Right cardiac atrium (tissue), 5 donors: Measurements from ENCODE around the gene SAMD11. TPM values are rescaled to one million over a fixed set of nuclear protein-coding genes. Genes with fewer than 3 reads are reported as not detected.
"Not testable (repeated sequence)": the region's sequence is repeated elsewhere in the genome, so short reads cannot be mapped to it uniquely, and the experiment has no call there.

Experiments used
- ATAC-seq, 2 donors: fragments of 200-7000 bp; cut with Tn5 transposase; one replicate each; pipeline versions ENCODE4 v1.8.0 to v1.9.1; 2020; ENCODE audit warnings: moderate library complexity in 2 of 2, mild to moderate bottlenecking in 1 of 2
- DNase-seq, 3 donors: peaks; one replicate each; pipeline ENCODE4 v3.0.0-alpha.2; 2020
- H3K27ac ChIP-seq: one replicate; pipeline ENCODE4 v1.5.1; 2013; ENCODE audit warnings: mild to moderate bottlenecking, low read length, control low read depth, moderate library complexity
- H3K27me3 ChIP-seq: one replicate; pipeline ENCODE4 v1.6.1; 2013; ENCODE audit not compliant: control insufficient read depth, insufficient read depth
- H3K4me1 ChIP-seq: one replicate; pipeline ENCODE4 v1.6.1; 2013; ENCODE audit warnings: low read length; ENCODE audit not compliant: control insufficient read depth, insufficient read depth
- H3K4me3 ChIP-seq: one replicate; pipeline ENCODE4 v1.5.1; 2013; ENCODE audit warnings: low read length, control low read depth
- H3K9me3 ChIP-seq: one replicate; pipeline ENCODE4 v1.6.1; 2013; ENCODE audit warnings: low read length; ENCODE audit not compliant: control insufficient read depth
- WGBS: extraction: QIAGEN DNeasy Blood & Tissue Kit; methylation state at CpG from one replicate; pipeline ENCODE4 v1.1.7; 2013; 5-methylcytosine and 5-hydroxymethylcytosine counted together
- intact Hi-C, 4 donors: fragments of 100-400 bp; cut with DNase I; formaldehyde crosslinking; loops; one replicate each; pipeline versions ENCODE4 v1.11.0 to v1.14.0; 2022 to 2023
- polyA plus RNA-seq: library from polyadenylated mRNA; stranded (reverse); fragments of 200-250 nt; gene quantifications from one replicate; pipeline ENCODE4 v1.2.3, GENCODE V29; 2013
- total RNA-seq, 4 donors: library from RNA; stranded (reverse); fragmentation: NEBNext Ultra II Directional; extraction: Animal tissue kit (Norgen Biotek cat#: 25700); gene quantifications; one replicate each; pipeline ENCODE4 v1.2.1, GENCODE V29; 2021
- donor health status: healthy with polysubstance abuse.
- donor health status: DM: no; HTN: yes; CAD: no.
- donor health status: DM: no; HTN: no; CAD: no.
- donor health status: DM: no; HTN: yes; CAD: no; lungs with severe emphysema.
- donor health status: DM: yes; HTN: yes; CAD: no.

Gene SAMD11
- total and polyA plus RNA-seq, 5 donors: 6.9 to 27.2 (median 10.9) TPM

- Histone ChIP-seq H3K27me3 (no peaks in the 10 kb centered on the region), H3K4me3 (no peak overlapping the region), H3K9me3 (no peaks in the 10 kb centered on the region), H3K27ac (peak overlapping the region; percentile 38), H3K4me1 (no peaks in the 10 kb centered on the region)
- DNase-seq (peak; percentile 87 to 96 (median 93)), ATAC-seq (peak; percentile 17 to 32)
- intact Hi-C loops: no loop called here
- 22% methylated on average over 27 of the region's 27 CpGs for WGBS
Measured at GRCh38 chr1:942864-943533, 19.3 kb downstream of the SAMD11 start.

- peak overlapping the region; percentile 55 for H3K27ac ChIP-seq
- no peaks in the 10 kb centered on the region for H3K4me1 ChIP-seq
- intact Hi-C loops: no loop called here
- H3K9me3 ChIP-seq: no peaks in the 10 kb centered on the region
- 73% methylated on average over 27 of the region's 27 CpGs for WGBS
- DNase-seq (no peak), ATAC-seq (no peak)
- no peak overlapping the region for H3K4me3 ChIP-seq
- no peaks in the 10 kb centered on the region for H3K27me3 ChIP-seq
Measured at GRCh38 chr1:943545-944340, 20.0 kb downstream of the SAMD11 start.

- ATAC-seq: peak; percentile 28 to 37
- Histone ChIP-seq H3K4me1 (no peaks in the 10 kb centered on the region), H3K9me3 (no peaks in the 10 kb centered on the region), H3K27me3 (no peaks in the 10 kb centered on the region), H3K27ac (no peak overlapping the region), H3K4me3 (no peak overlapping the region)
- 52% methylated on average over 28 of the region's 28 CpGs for WGBS
- intact Hi-C loops: no loop called here
- peak; percentile 77 to 92 (median 89) for DNase-seq
Measured at GRCh38 chr1:944341-945325, 20.9 kb downstream of the SAMD11 start.

- ATAC-seq (no peak), DNase-seq (no peak)
- no peak overlapping the region for H3K27ac ChIP-seq
- H3K4me3 ChIP-seq: no peak overlapping the region
- intact Hi-C loops: no loop called here
- no peaks in the 10 kb centered on the region for H3K4me1 ChIP-seq
- no peaks in the 10 kb centered on the region for H3K27me3 ChIP-seq
- no peaks in the 10 kb centered on the region for H3K9me3 ChIP-seq
- WGBS: 86% methylated on average over 29 of the region's 29 CpGs
Measured at GRCh38 chr1:945688-946556, 22.2 kb downstream of the SAMD11 start.

- H3K9me3 ChIP-seq, H3K27ac ChIP-seq, H3K27me3 ChIP-seq, ATAC-seq, H3K4me1 ChIP-seq, H3K4me3 ChIP-seq, DNase-seq, intact Hi-C loops: not testable (repeated sequence)
- WGBS: 93% methylated on average over 13 of the region's 13 CpGs
Measured at GRCh38 chr1:946811-947210, 23.1 kb downstream of the SAMD11 start.

GRCh38 chr1:947958-948357, 24.2 kb downstream of the SAMD11 start:
- Histone ChIP-seq H3K4me3 (no peak overlapping the region), H3K9me3 (no peaks in the 10 kb centered on the region), H3K27ac (no peak overlapping the region), H3K27me3 (no peaks in the 10 kb centered on the region), H3K4me1 (no peaks in the 10 kb centered on the region)
- 89% methylated on average over 15 of the region's 15 CpGs for WGBS
- intact Hi-C loops: no loop called here
- DNase-seq (no peak), ATAC-seq (no peak)

- no peak overlapping the region for H3K4me3 ChIP-seq
- no peak for DNase-seq
- no peak overlapping the region for H3K27ac ChIP-seq
- no peaks in the 10 kb centered on the region for H3K9me3 ChIP-seq
- no peaks in the 10 kb centered on the region for H3K27me3 ChIP-seq
- ATAC-seq: no peak
- 92% methylated on average over 9 of the region's 9 CpGs for WGBS
- H3K4me1 ChIP-seq: no peaks in the 10 kb centered on the region
- intact Hi-C loops: loop anchor here in 1 of 4 donors (10.0 kb wide), 1 partner anchor 45 kb away; no protein-coding TSS in a partner anchor
Measured at GRCh38 chr1:950268-950667, 26.5 kb downstream of the SAMD11 start.

GRCh38 chr1:950881-951280, 27.2 kb downstream of the SAMD11 start:
- no peaks in the 10 kb centered on the region for H3K9me3 ChIP-seq
- no peak overlapping the region for H3K4me3 ChIP-seq
- WGBS: 90% methylated on average over 23 of the region's 23 CpGs
- ATAC-seq: no peak
- no peak overlapping the region for H3K27ac ChIP-seq
- no peaks in the 10 kb centered on the region for H3K27me3 ChIP-seq
- intact Hi-C loops: loop anchor here in 1 of 4 donors (10.0 kb wide), 1 partner anchor 46 kb away; no protein-coding TSS in a partner anchor
- no peak for DNase-seq
- no peaks in the 10 kb centered on the region for H3K4me1 ChIP-seq

- no peak for DNase-seq
- Histone ChIP-seq H3K4me3 (no peak overlapping the region), H3K27ac (no peak overlapping the region), H3K4me1 (no peaks in the 10 kb centered on the region), H3K9me3 (no peaks in the 10 kb centered on the region), H3K27me3 (no peaks in the 10 kb centered on the region)
- intact Hi-C loops: loop anchor here in 1 of 4 donors (10.0 kb wide), 1 partner anchor 47 kb away; no protein-coding TSS in a partner anchor
- 66% methylated on average over 6 of the region's 6 CpGs for WGBS
- no peak for ATAC-seq
Measured at GRCh38 chr1:951364-951763, 27.6 kb downstream of the SAMD11 start.

GRCh38 chr1:952201-952600, 28.5 kb downstream of the SAMD11 start:
- H3K9me3 ChIP-seq: no peaks in the 10 kb centered on the region
- DNase-seq: no peak
- no peak overlapping the region for H3K27ac ChIP-seq
- H3K27me3 ChIP-seq: no peaks in the 10 kb centered on the region
- no peak overlapping the region for H3K4me3 ChIP-seq
- intact Hi-C loops: loop anchor here in 1 of 4 donors (10.0 kb wide), 1 partner anchor 47 kb away; no protein-coding TSS in a partner anchor
- H3K4me1 ChIP-seq: no peaks in the 10 kb centered on the region
- WGBS: 91% methylated on average over 15 of the region's 15 CpGs
- no peak for ATAC-seq
